ENCODE measurements around the gene LRRC42. TPM values are rescaled to one million over a fixed set of nuclear protein-coding genes. Genes with fewer than 3 reads are reported as not detected.

Gene LRRC42
- total and polyA plus RNA-seq, 10 of the 15 experiments (the other 5 are each of a cell fraction or from before 2014, with no cell fraction given), result 11.0 to 34.4 (median 23.0) TPM

DNA sequence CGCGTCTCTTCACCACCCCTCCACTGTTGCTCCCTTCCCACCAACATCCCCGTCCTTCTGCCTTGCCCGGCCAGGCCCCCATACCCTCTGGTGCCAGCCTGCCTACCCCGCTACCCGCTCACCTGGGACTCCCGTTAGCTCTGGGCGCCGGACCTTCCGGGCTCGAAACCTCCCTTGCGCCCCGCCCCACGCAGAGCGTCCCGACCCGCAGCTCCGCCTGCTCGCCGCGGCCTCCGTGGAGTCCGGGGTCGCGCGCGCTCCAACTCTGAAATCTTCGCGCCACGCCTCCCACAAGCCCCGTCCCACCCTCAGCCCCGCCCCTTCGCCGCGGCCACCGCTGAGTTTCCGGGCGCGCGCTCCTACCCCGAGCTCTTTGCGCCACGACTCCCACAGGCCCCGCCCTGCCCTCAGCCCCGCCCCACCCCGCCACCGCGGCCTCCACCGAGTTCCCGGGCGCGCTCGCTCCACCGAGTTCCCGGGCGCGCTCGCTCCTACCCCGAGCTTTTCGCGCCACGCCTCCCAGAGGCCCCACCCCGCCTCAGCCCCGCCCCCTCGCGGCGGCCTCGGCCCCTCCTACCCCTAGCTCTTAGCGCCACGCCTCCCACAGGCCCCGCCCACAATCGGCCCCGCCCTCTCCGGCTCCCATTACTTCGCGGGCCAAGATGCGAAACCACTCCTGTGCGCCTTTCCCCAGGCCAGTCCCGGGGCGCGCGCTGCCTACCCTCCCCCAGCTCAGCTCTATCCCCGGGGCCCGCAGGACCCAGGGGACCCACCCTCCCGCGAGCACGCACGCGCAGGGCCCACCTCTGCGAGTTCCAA, 508 bp upstream of the LRRC42 start, which contains the start of gene IFT25 (continued):
- TF ChIP-seq, protein P1, sequence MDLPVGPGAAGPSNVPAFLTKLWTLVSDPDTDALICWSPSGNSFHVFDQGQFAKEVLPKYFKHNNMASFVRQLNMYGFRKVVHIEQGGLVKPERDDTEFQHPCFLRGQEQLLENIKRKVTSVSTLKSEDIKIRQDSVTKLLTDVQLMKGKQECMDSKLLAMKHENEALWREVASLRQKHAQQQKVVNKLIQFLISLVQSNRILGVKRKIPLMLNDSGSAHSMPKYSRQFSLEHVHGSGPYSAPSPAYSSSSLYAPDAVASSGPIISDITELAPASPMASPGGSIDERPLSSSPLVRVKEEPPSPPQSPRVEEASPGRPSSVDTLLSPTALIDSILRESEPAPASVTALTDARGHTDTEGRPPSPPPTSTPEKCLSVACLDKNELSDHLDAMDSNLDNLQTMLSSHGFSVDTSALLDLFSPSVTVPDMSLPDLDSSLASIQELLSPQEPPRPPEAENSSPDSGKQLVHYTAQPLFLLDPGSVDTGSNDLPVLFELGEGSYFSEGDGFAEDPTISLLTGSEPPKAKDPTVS (IDR thresholded peaks at IDR 0.05; ENCODE audit: low read depth, low read length), result no peak
- TF ChIP-seq SREBF2 (IDR thresholded peaks at IDR 0.05; ENCODE audit: low read length) (no peak), TAF1 (IDR thresholded peaks at IDR 0.05; ENCODE audit: borderline replicate concordance, low read depth, low read length) (peak; percentile 74; the same call in 1 of the 2 replicates), ZBED1 (IDR thresholded peaks at IDR 0.05; ENCODE audit: borderline replicate concordance) (no peak), BHLHE40 (IDR thresholded peaks at IDR 0.05; ENCODE audit: borderline replicate concordance in 1 of 2, low read depth in 2 of 2, low read length in 1 of 2) (peak in 1 of 2 experiments; percentile 83; a peak in 1 of 4 replicates), NRF1 (conservative IDR thresholded peaks at IDR 0.05; ENCODE audit: low read depth, low read length) (no peak)
- TF ChIP-seq, protein P2, sequence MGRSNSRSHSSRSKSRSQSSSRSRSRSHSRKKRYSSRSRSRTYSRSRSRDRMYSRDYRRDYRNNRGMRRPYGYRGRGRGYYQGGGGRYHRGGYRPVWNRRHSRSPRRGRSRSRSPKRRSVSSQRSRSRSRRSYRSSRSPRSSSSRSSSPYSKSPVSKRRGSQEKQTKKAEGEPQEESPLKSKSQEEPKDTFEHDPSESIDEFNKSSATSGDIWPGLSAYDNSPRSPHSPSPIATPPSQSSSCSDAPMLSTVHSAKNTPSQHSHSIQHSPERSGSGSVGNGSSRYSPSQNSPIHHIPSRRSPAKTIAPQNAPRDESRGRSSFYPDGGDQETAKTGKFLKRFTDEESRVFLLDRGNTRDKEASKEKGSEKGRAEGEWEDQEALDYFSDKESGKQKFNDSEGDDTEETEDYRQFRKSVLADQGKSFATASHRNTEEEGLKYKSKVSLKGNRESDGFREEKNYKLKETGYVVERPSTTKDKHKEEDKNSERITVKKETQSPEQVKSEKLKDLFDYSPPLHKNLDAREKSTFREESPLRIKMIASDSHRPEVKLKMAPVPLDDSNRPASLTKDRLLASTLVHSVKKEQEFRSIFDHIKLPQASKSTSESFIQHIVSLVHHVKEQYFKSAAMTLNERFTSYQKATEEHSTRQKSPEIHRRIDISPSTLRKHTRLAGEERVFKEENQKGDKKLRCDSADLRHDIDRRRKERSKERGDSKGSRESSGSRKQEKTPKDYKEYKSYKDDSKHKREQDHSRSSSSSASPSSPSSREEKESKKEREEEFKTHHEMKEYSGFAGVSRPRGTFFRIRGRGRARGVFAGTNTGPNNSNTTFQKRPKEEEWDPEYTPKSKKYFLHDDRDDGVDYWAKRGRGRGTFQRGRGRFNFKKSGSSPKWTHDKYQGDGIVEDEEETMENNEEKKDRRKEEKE (IDR thresholded peaks at IDR 0.05), result no peak
